Stomach (tissue), 4 donors: ENCODE results near the gene IRF2BP2.

Source experiments
- CTCF ChIP-seq, 7 experiments: fragments of 450-650 bp in 4 of 7; fragments of 200-600 bp in 3 of 7; sonication (generic) in 3 of 7; IDR thresholded peaks; one replicate each; pipeline ENCODE4 v1.5.1; 2016 to 2019; ENCODE audit warnings: antibody characterized with exemption in 7 of 7, control low read depth in 2 of 7, mild to moderate bottlenecking in 1 of 7
- POLR2AphosphoS5 ChIP-seq, 3 donors: sonication (generic); formaldehyde crosslinking; IDR thresholded peaks; one replicate each; pipeline ENCODE4 v1.6.1; 2016; ENCODE audit warnings: antibody characterized with exemption in 3 of 3

- TF ChIP-seq CTCF (IDR thresholded peaks at IDR 0.05): no peak
- no peak for TF ChIP-seq POLR2AphosphoS5 (IDR thresholded peaks at IDR 0.05)
These were observed 35.5 kb upstream of the IRF2BP2 start for GRCh38 chr1:234645474-234645953.
